ENCODE results near the gene ZFP36L2.

The ZFP36L2 gene

DNA sequence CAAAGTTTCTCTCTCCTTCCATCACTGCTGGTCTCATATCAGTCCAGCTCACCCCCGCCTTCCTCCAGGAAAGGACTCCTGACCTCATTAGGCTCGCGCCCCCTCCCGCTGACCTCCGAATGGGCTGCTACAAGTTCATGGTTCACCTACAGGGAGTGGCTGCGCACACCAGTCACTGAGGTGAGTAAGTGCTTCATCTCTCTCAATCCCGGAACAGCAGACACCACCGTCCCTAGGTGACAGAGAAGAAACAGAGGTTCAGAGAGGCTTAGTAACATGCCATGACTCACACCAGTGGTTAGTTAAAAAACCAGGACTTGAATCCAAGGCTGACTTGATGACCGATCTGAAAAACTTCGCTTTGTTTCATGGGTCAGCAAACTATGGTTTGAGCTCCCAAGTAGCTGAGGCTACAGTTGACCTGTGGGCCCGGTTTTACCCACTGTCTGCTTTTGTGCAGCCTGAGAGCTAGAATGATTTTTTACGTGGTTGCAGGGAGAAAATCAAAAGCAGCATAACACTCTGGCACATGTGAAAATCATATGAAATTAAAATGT lies 42.0 kb downstream of the ZFP36L2 start:
- peak; percentile 79 for DNase-seq

DNA sequence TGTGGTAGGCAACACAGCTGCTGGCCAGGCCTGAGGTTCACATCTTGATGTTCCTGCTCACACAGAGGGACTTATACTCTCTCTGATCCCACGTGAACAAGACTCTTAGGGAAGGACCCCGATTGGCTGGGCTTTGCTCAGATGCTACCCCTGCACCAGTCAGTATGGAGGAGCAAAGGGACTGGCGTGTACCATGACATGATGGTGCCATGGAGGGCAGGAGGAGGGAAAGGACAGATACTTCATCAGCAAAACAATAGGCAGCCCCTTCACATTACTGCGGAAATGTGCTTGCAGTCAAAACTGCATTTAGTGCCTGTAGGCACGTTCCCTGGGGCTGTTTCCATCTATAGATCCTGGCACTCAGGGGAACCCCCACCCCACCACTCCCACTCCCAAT lies 42.7 kb downstream of the ZFP36L2 start:
- DNase-seq: no peak

DNA sequence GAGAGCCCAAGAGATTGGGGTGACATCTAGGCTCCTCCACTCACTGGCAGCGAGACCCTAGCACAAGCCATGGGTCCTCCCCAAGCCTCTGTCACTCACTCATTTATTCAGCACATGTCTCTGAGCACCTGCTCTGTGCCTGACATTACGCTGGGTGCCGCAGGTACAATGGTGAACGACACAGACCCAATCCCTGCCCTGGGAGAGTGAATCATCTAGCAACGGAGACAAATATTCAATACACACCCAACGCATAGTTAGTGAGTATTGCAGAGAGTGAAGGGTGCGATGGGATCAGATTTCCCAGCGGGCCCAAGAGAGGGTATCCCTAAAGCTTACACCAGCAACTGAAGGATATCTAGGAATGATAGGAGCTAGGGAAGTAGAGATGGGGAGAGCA lies 45.5 kb downstream of the ZFP36L2 start:
- no peak for DNase-seq

DNA sequence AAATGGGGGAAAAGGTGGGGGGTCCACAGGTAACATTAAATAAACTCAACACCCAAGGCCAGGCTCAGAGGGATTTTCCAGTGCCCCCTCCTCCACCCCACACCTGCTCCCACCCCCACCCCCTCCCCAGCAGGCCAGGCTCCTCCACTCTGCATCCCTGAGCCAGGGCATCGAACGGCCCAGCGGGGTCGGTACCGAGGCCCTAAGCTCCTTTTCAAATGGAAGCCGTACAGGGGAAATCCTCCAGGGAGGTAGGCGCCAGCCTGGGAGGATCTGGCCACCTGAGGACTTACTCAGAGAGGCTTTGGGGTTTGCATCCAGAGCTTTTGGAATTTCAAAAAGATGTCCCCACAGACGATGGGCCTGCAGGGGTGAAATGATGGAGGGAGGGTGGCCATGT lies 46.5 kb downstream of the ZFP36L2 start:
- no peak for DNase-seq

DNA sequence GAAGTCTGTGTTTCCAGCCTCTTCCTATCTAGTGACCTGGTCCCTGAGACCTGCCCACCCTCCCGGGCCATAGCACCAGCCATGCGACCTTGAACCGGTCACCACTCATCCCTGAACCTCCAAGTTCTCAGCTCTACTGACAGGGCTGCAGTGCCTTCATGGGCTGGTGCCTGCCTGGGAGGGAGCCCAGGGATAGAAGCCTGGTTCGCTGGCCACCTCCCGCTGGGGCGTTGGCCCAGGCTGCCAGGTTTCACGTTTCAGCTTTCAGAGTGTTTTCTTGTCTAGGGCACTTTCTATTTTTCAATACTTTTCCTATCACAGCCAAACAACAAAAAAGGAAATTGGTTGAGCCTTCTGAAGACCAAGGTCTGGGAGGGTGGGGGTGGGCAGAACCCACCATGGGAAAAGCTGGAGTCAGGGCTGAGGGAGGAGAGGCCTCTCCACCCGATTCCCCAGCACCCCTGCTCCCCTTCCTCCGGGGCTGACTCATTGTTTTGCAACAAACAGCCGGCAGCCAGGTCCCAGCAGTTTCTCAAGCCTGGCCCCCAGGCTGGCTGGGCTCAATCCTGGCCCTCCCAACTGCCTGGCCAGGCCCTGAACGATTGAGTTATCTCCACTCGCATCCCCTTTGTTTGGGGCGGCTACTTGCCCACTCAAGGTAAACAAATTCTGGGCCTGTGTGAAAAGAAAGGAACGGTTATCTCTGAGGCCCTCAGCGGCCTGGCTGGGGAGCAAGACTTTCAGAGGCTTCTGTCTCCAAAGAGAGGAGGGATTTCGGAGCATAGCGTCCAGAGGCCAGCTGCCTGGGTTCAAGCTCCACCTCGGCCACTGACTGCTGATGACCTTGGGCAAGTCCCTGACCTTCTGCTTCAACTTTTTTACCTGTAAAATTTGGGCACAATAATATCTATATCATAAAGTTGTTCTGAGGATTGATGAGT lies 47.5 kb downstream of the ZFP36L2 start:
- DNase-seq: peak; percentile 82

DNA sequence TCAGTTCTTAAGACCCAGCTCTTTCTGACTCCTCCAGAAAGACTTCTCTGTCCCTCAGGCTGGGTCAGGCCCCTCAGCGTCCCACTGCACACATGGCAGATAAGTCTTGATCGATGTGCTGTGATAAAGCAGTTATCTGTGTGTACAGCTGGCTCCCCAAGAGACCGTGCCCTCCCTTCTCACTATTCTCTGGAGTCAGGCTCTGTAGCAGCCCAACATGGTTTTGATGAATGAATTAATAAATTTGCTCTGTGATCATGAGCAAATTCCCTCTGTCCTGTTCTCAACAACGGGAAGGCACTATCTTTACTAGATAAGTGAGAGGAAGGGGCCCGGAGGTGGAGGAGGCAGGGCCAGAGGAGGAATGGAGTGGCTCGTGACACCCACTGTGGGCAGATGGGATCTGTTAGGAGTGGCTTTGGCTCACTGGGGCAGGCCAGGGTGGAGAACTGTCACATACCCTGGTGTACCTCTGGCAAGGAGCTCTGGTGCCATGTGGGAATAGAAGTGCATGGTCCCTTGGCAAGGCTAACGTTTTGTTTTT lies 48.3 kb downstream of the ZFP36L2 start:
- DNase-seq: no peak

DNA sequence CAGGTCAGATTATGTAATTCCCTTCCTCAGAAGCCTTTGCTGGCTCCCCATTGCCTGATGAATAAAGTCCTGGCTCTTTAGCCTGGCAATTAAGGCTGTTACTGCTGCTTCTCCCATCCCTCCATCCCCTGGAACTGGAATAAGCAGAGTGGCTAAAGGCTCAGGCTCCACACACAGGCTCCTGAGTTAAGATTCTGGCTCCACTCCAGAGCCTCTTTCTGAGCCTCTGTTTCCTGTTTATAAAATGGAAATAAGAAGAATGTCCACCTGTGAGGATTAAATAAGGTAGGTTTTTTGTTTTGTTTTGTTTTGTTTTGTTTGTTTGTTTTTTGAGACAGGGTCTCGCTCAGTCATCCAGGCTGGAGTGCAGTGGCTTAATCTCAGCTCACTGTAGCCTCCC lies 50.0 kb downstream of the ZFP36L2 start:
- no peak for DNase-seq

DNA sequence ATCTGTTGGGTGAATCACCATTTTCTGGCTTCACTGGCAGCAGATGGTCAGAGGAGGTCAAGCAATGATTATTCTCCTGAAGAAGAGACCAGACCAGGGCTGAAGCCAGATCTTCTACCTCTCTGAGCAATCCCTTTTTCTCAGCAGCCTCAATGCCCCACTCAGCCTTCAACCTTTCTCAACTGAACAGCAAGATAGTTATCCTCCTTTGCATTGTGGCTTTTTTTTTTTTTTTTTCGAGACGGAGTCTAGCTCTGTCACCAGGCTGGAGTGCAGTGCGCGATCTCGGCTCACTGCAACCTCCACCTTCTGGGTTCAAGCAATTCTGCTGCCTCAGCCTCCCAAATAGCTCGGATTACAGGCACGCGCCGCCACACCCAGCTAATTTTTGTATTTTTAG lies 50.5 kb downstream of the ZFP36L2 start:
- DNase-seq: no peak

DNA sequence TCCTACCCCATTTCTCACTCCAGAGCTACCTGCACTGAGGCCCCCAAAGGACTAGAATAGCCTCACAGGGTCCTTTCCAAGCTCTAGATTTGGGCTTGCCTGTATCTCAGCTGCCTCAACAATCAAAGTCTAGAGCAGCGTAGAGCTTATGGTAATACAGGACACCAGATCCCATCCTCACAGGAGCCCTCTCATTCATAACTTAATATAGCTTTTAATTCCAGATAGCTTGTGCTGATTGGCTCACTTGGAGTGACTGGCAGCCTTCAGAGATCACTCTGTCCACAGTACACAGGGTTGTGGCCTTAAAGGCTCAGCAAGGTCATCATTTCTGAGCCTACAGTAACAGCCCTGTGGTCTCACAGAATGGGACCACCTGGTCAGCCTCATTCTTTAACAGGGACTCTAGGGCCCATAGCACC lies 51.4 kb downstream of the ZFP36L2 start:
- DNase-seq: peak; percentile 36

DNA sequence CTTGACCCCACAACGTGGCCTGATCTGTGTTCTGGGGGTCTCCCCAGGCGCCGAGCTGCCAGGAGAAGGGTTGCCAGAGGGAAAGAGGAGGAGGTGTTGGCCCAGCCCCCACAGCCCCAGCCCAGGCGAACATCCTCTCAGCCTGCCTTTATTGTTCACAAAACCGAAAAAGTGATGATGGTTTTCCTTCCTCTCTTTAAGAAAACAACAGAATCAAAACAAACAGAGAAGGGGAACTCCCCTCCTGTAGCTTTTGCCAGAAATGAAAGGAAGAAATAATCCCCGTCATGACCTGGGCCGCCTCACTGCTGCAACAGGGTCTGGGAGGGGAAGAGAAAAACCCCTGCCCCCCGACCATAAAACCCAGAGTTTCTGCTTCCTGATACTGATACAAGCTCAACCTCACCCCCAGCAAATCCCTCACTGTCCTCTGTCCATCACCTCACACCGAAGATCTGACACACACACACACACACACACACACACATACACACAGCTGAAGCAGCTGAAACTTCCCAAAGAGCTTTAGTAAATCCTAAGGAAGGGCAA lies 52.0 kb downstream of the ZFP36L2 start:
- no peak for DNase-seq
